ENCODE results near the gene OSBPL8. TPM values are rescaled to one million over a fixed set of nuclear protein-coding genes. Genes with fewer than 3 reads are reported as not detected.
"Not testable (repeated sequence)": the region's sequence is repeated elsewhere in the genome, so short reads cannot be mapped to it uniquely, and the experiment has no call there.

Gene OSBPL8
- total and polyA plus RNA-seq, 2 experiments from 2014 or later, result 64.4 to 73.4 TPM

- no peaks in the 10 kb centered on the region for H4K20me1 ChIP-seq (ENCODE audit: insufficient read depth)
- TF ChIP-seq EZH2phosphoT487 (IDR thresholded peaks at IDR 0.05; ENCODE audit: insufficient read depth, low read depth) (no peak), EZH2 (IDR thresholded peaks at IDR 0.05; ENCODE audit: insufficient read depth, poor library complexity, severe bottlenecking) (no peak)
Measured at GRCh38 chr12:76503957-76504356, 55.6 kb downstream of the OSBPL8 start.

GRCh38 chr12:76501390-76501789 lies 58.2 kb downstream of the OSBPL8 start:
- TF ChIP-seq EZH2phosphoT487 (IDR thresholded peaks at IDR 0.05; ENCODE audit: insufficient read depth, low read depth), result no peak
- TF ChIP-seq EZH2 (IDR thresholded peaks at IDR 0.05; ENCODE audit: insufficient read depth, poor library complexity, severe bottlenecking), result no peak
- Histone ChIP-seq H3K27ac (no peak overlapping the region), H3K27me3 (replicated peaks; ENCODE audit: insufficient read depth) (no peaks in the 10 kb centered on the region), H3K9me2 (ENCODE audit: insufficient read depth) (no peaks in the 10 kb centered on the region), H2AFZ (no peak overlapping the region), H3K9me3 (ENCODE audit: low read depth) (no peaks in the 10 kb centered on the region), H4K20me1 (ENCODE audit: insufficient read depth) (no peaks in the 10 kb centered on the region), H3K36me3 (ENCODE audit: low read depth) (no peaks in the 10 kb centered on the region), H3K9ac (no peak overlapping the region), H3K4me2 (ENCODE audit: unreplicated experiment) (no peak overlapping the region), H3F3A (ENCODE audit: insufficient read depth) (no peaks in the 10 kb centered on the region), H3K4me1 (ENCODE audit: insufficient read depth) (no peaks in the 10 kb centered on the region), H3K4me3 (no peak overlapping the region), H3K79me2 (ENCODE audit: insufficient read depth) (peaks cover 82% of the 10 kb centered on the region)
- WGBS, 2 experiments (ENCODE audit: low coverage in 1 of 2, low lambda C conversion rate in 2 of 2, missing lambda C conversion rate in 2 of 2), result 100% methylated on average over 2 of the region's 2 CpGs
- DNase-seq, result no peak
- in situ Hi-C loops (cut with MboI), result no loop called here

More at GRCh38 chr12:76503957-76504356, 55.6 kb downstream of the OSBPL8 start:
- H3K79me2 ChIP-seq (ENCODE audit: insufficient read depth), result peaks cover 83% of the 10 kb centered on the region
- no peak overlapping the region for H3K4me2 ChIP-seq (ENCODE audit: unreplicated experiment)
- no peak overlapping the region for H3K9ac ChIP-seq
- H3K9me2 ChIP-seq (ENCODE audit: insufficient read depth), result no peaks in the 10 kb centered on the region
- DNase-seq, result no peak
- H3K27ac ChIP-seq, result no peak overlapping the region
- no peak overlapping the region for H2AFZ ChIP-seq
- no peaks in the 10 kb centered on the region for H3F3A ChIP-seq (ENCODE audit: insufficient read depth)
- H3K9me3 ChIP-seq (ENCODE audit: low read depth), result no peaks in the 10 kb centered on the region
- in situ Hi-C loops (cut with MboI), result no loop called here
- H3K4me3 ChIP-seq, result no peak overlapping the region
- no peaks in the 10 kb centered on the region for H3K36me3 ChIP-seq (ENCODE audit: low read depth)
- no peaks in the 10 kb centered on the region for H3K27me3 ChIP-seq (replicated peaks; ENCODE audit: insufficient read depth)
- peaks cover 6% of the 10 kb centered on the region; the same call in 1 of the 2 replicates for H3K4me1 ChIP-seq (ENCODE audit: insufficient read depth)

DNA sequence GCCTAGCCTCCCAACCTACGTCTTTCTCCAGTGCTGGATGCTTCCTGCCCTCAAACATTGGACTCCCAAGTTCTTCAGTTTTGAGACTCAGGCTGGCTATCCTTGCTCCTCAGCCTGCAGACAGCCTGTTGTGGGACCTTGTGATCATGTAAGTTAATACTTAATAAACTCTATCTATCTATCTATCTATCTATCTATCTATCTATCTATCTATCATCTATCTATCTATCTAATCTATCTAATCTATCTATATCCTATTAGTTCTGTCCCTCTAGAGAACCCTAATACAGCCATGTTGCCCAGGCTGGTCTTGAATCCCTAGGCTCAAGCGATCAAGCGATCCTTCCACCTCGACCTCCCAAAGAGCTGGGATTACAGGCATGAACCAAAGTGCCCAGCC lies 60.4 kb downstream of the OSBPL8 start:
- H2AFZ ChIP-seq; H3K4me1 ChIP-seq (ENCODE audit: insufficient read depth); DNase-seq; H3K9me2 ChIP-seq (ENCODE audit: insufficient read depth); H3K9ac ChIP-seq; H4K20me1 ChIP-seq (ENCODE audit: insufficient read depth); H3K36me3 ChIP-seq (ENCODE audit: low read depth); H3K4me2 ChIP-seq (ENCODE audit: unreplicated experiment); H3K27me3 ChIP-seq (replicated peaks; ENCODE audit: insufficient read depth); H3K9me3 ChIP-seq (ENCODE audit: low read depth); H3K4me3 ChIP-seq; H3K27ac ChIP-seq; in situ Hi-C loops (cut with MboI); H3F3A ChIP-seq (ENCODE audit: insufficient read depth): not testable (repeated sequence)
- peaks cover 89% of the 10 kb centered on the region for H3K79me2 ChIP-seq (ENCODE audit: insufficient read depth)
- 99 to 100% methylated on average over 4 of the region's 4 CpGs for WGBS, 2 experiments (ENCODE audit: low coverage in 1 of 2, low lambda C conversion rate in 2 of 2, missing lambda C conversion rate in 2 of 2)

DNA sequence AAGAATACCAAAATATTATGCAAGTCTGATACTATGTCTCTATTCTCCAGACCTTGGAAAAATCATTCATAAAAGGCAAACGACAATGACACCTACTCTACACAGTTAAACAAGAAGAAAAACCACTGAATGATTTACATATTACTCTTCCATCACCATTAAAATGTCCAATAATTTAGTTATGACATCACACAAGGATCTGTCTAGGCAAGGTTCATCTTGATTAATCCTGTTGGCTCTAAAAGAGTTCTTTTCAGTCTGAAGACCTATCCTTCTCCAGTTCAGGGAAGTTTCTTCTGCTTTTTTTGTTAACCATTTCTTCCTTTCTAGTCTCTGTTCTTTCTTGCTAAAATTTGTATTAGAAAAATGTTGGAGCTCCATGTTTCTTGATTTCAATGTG lies 64.0 kb downstream of the OSBPL8 start:
- in situ Hi-C loops (cut with MboI), result no loop called here
- H3K9ac ChIP-seq, result no peak overlapping the region
- H4K20me1 ChIP-seq (ENCODE audit: insufficient read depth), result no peaks in the 10 kb centered on the region
- peaks cover 89% of the 10 kb centered on the region for H3K79me2 ChIP-seq (ENCODE audit: insufficient read depth)
- H3F3A ChIP-seq (ENCODE audit: insufficient read depth), result 0 out of 2 replicates have a peak, but pooled peaks cover 11% of the 10 kb centered on the region
- H3K9me3 ChIP-seq (ENCODE audit: low read depth), result peaks cover 3% of the 10 kb centered on the region
- no peak overlapping the region for H3K4me2 ChIP-seq (ENCODE audit: unreplicated experiment)
- no peaks in the 10 kb centered on the region for H3K27me3 ChIP-seq (replicated peaks; ENCODE audit: insufficient read depth)
- H3K4me1 ChIP-seq (ENCODE audit: insufficient read depth), result no peaks in the 10 kb centered on the region
- DNase-seq, result no peak
- H3K36me3 ChIP-seq (ENCODE audit: low read depth), result no peaks in the 10 kb centered on the region
- no peak overlapping the region for H3K27ac ChIP-seq
- H3K9me2 ChIP-seq (ENCODE audit: insufficient read depth), result no peaks in the 10 kb centered on the region
- 92 to 100% methylated on average over 1 of the region's 1 CpG for WGBS, 2 experiments (ENCODE audit: low coverage in 1 of 2, low lambda C conversion rate in 2 of 2, missing lambda C conversion rate in 2 of 2)
- no peak overlapping the region for H3K4me3 ChIP-seq
- no peak for TF ChIP-seq EZH2 (IDR thresholded peaks at IDR 0.05; ENCODE audit: insufficient read depth, poor library complexity, severe bottlenecking)
- no peak overlapping the region for H2AFZ ChIP-seq

GRCh38 chr12:76491292-76491691 lies 68.3 kb downstream of the OSBPL8 start:
- Histone ChIP-seq H4K20me1 (ENCODE audit: insufficient read depth) (no peaks in the 10 kb centered on the region), H3K79me2 (ENCODE audit: insufficient read depth) (peaks cover 80% of the 10 kb centered on the region), H3K9me2 (ENCODE audit: insufficient read depth) (no peaks in the 10 kb centered on the region), H3K36me3 (ENCODE audit: low read depth) (peaks cover 5% of the 10 kb centered on the region; the same call in 1 of the 2 replicates), H3K4me3 (no peak overlapping the region), H2AFZ (no peak overlapping the region), H3K4me1 (ENCODE audit: insufficient read depth) (peaks cover 12% of the 10 kb centered on the region), H3K9me3 (ENCODE audit: low read depth) (peaks cover 3% of the 10 kb centered on the region), H3K27me3 (replicated peaks; ENCODE audit: insufficient read depth) (no peaks in the 10 kb centered on the region), H3F3A (ENCODE audit: insufficient read depth) (peaks cover 32% of the 10 kb centered on the region), H3K27ac (no peak overlapping the region), H3K9ac (no peak overlapping the region), H3K4me2 (ENCODE audit: unreplicated experiment) (no peak overlapping the region)
- DNase-seq, result no peak
- TF ChIP-seq EZH2phosphoT487 (IDR thresholded peaks at IDR 0.05; ENCODE audit: insufficient read depth, low read depth), result no peak
- no peak for TF ChIP-seq EZH2 (IDR thresholded peaks at IDR 0.05; ENCODE audit: insufficient read depth, poor library complexity, severe bottlenecking)
- in situ Hi-C loops (cut with MboI), result no loop called here
- WGBS, 2 experiments (ENCODE audit: low coverage in 1 of 2, low lambda C conversion rate in 2 of 2, missing lambda C conversion rate in 2 of 2), result 93 to 100% methylated on average over 1 of the region's 1 CpG
